ENCODE results near the gene GLUL.

DNA sequence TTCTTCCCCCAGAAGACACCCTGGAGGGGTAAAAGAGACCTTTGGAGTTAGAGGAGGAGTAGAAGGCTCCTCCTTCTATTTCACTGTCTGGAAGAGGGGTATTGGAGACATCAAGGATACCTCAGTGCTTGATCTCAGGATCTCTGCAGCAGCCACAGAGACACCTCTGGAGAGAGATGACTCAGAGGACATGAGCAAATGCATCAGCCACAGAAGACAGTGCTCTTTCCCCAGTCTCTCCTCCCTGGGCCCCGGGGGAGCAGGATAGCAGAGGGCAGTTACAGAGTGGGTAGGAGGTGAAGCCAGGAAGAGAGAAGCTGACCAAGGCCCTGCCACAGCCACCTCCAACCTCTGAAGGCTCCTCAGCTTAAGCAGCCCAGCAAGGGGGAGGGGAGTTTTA is 24.2 kb upstream of the GLUL start:
- TF ChIP-seq POLR2AphosphoS5 (IDR thresholded peaks at IDR 0.05; ENCODE audit: low read depth, low read length) (no peak), POLR2A (IDR thresholded peaks at IDR 0.05; ENCODE audit: low read depth, low read length) (no peak), TAF1 (IDR thresholded peaks at IDR 0.05; ENCODE audit: low read depth, low read length) (no peak), PAX5 (IDR thresholded peaks at IDR 0.05; ENCODE audit: insufficient read depth, low read length, severe bottlenecking) (no peak), SPI1 (IDR thresholded peaks at IDR 0.05; ENCODE audit: low read depth, low read length) (no peak)

All from GM12891 (cell line).